ENCODE data around the gene TRAP1. TPM values are rescaled to one million over a fixed set of nuclear protein-coding genes. Genes with fewer than 3 reads are reported as not detected.

The TRAP1 gene
- total RNA-seq: 100 to 1,000 TPM in 1 of 4 donors, 10 to 100 TPM in 3; 31.8 to 231 (median 57.1) TPM

DNA sequence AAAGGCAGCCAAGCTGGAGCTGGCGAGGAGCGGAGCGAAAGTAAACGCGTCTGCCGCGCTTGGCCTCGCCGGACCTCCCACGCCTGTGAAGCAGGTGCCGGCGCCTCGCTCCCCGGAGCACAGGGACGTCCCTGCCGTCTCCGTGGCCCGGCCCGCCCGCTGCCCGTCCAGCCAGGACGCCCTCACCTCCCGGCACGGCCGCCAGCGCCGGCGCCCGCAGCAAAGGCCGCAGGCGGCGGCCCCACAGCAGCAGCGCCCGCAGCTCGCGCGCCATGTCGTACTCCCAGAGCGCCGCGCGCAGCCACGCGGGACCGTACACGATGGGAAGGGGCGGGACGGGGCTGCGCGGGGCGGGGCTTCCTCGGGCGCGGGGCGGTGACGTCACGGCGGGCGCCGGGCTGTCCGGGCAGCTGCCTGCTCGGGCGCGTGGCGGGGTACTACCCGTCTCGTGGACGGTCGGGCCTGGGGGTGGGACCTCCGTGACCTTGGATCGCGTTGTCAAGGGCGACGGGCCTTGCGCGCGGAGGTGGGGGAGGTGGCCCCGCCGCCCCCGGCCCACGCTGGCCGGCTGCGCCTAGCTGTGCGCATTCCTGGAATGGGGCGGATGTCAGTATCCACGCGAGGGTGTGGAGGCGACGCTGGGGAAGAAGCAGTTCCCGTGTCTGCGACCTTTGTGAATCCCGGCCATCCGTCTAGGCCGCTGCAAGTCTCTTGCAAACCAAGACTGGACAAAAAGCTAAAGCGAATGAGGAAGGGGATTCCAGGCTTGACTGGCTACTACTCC lies at the start of gene TRAP1:
TRAP1 (minus strand) TSS at position 290 of the 784 bp plus-strand sequence; CDS start at position 274, 16 bp downstream.
- Histone ChIP-seq H3K27me3 (no peaks in the 10 kb centered on the region), H3K4me3 (peak within 1 kb of the TSS; percentile 81 to 96 (median 84)), H3K36me3 (no peaks in the 10 kb centered on the region), H3K4me1 (peaks cover 5 to 23% (median 13%) of the 10 kb centered on the region in 4 donors), H3K27ac (peak within 1 kb of the TSS; percentile 85 to 92 (median 88)), H3K9me3 (no peaks in the 10 kb centered on the region)
- 4% methylated on average over 18 of the region's 95 CpGs; no CpG with 5 or more reads in 1 of the 2 donors for WGBS, 2 donors (ENCODE audit: low coverage in 1 of 2)
- in situ Hi-C loops (cut with MboI; ENCODE audit: low pct_ligation_motif_present in 1 of 4, low pct_unique_long_range_greater_than_20kb in 1 of 4, low sequenced_read_pairs in 3 of 4): no loop called here
- DNase-seq: peak; percentile 91
- intact Hi-C loops (cut with DNase I; ENCODE audit: low total_unique reads): no loop called here
- TF ChIP-seq POLR2AphosphoS5 (IDR thresholded peaks at IDR 0.05): peak; percentile 69 to 94 (median 93)
- peak; percentile 82 for TF ChIP-seq POLR2A (IDR thresholded peaks at IDR 0.05)
- no peak for TF ChIP-seq EP300 (IDR thresholded peaks at IDR 0.05; ENCODE audit: low read depth)

GRCh38 chr16:3766177-3766576 lies 48.9 kb upstream of the TRAP1 start:
- no peaks in the 10 kb centered on the region for H3K9me3 ChIP-seq
- intact Hi-C loops (cut with DNase I; ENCODE audit: low total_unique reads): no loop called here
- no peak overlapping the region for H3K4me3 ChIP-seq
- 94 to 100% methylated on average over 3 of the region's 3 CpGs for WGBS, 2 donors (ENCODE audit: low coverage in 1 of 2)
- TF ChIP-seq POLR2AphosphoS5 (IDR thresholded peaks at IDR 0.05): no peak
- no peak for TF ChIP-seq CTCF (IDR thresholded peaks at IDR 0.05)
- no peak for TF ChIP-seq POLR2A (IDR thresholded peaks at IDR 0.05)
- no peak for TF ChIP-seq EP300 (IDR thresholded peaks at IDR 0.05; ENCODE audit: low read depth)
- no peaks in the 10 kb centered on the region for H3K27me3 ChIP-seq
- no peak overlapping the region for H3K27ac ChIP-seq
- DNase-seq: no peak
- H3K36me3 ChIP-seq: peaks cover 0 to 85% (median 35%) of the 10 kb centered on the region in 4 donors
- H3K4me1 ChIP-seq: no peaks in the 10 kb centered on the region
- in situ Hi-C loops (cut with MboI; ENCODE audit: low pct_ligation_motif_present in 1 of 4, low pct_unique_long_range_greater_than_20kb in 1 of 4, low sequenced_read_pairs in 3 of 4): no loop called here

DNA sequence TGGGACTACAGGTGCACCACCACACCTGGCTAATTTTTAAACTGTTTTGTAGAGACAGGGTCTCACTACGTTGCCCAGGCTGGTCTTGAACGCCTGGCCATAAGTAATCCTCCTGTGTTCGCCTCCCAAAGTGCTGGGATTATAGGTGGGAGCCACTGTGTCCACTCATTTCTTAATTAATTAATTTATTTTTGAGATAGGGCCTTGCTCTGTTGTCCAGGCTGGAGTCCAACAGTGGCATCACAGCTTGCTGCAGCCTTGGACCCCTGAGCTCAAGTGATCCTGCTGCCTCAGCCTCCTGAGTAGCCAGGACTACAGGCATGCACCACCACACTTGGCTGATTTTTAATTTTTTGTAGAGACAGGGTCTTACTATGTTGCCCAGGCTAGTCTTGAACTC lies 47.1 kb upstream of the TRAP1 start:
- DNase-seq: no peak
- intact Hi-C loops (cut with DNase I; ENCODE audit: low total_unique reads) (no loop called here), in situ Hi-C loops (cut with MboI; ENCODE audit: low pct_ligation_motif_present in 1 of 4, low pct_unique_long_range_greater_than_20kb in 1 of 4, low sequenced_read_pairs in 3 of 4) (no loop called here)
- Histone ChIP-seq H3K27ac (no peak overlapping the region), H3K27me3 (no peaks in the 10 kb centered on the region), H3K4me3 (no peak overlapping the region), H3K9me3 (no peaks in the 10 kb centered on the region), H3K36me3 (peaks cover 0 to 70% (median 27%) of the 10 kb centered on the region in 4 donors), H3K4me1 (no peaks in the 10 kb centered on the region)
- no peak for TF ChIP-seq POLR2AphosphoS5 (IDR thresholded peaks at IDR 0.05)
- TF ChIP-seq CTCF (IDR thresholded peaks at IDR 0.05): no peak
- no peak for TF ChIP-seq EP300 (IDR thresholded peaks at IDR 0.05; ENCODE audit: low read depth)
- no peak for TF ChIP-seq POLR2A (IDR thresholded peaks at IDR 0.05)
- 93% methylated on average over 3 of the region's 3 CpGs; no CpG with 5 or more reads in 1 of the 2 donors for WGBS, 2 donors (ENCODE audit: low coverage in 1 of 2)

GRCh38 chr16:3762107-3762750 lies 44.9 kb upstream of the TRAP1 start:
- no peak for TF ChIP-seq EP300 (IDR thresholded peaks at IDR 0.05; ENCODE audit: low read depth)
- no peak for TF ChIP-seq CTCF (IDR thresholded peaks at IDR 0.05)
- TF ChIP-seq POLR2A (IDR thresholded peaks at IDR 0.05): no peak
- no peak for TF ChIP-seq POLR2AphosphoS5 (IDR thresholded peaks at IDR 0.05)
- WGBS, 2 donors (ENCODE audit: low coverage in 1 of 2): 90 to 96% methylated on average over 10 to 25 of the region's 25 CpGs
- DNase-seq: no peak
- Histone ChIP-seq H3K27ac (no peak overlapping the region), H3K9me3 (no peaks in the 10 kb centered on the region), H3K36me3 (peaks cover 0 to 63% (median 24%) of the 10 kb centered on the region in 4 donors), H3K4me3 (no peak overlapping the region), H3K27me3 (no peaks in the 10 kb centered on the region), H3K4me1 (no peaks in the 10 kb centered on the region)
- in situ Hi-C loops (cut with MboI; ENCODE audit: low pct_ligation_motif_present in 1 of 4, low pct_unique_long_range_greater_than_20kb in 1 of 4, low sequenced_read_pairs in 3 of 4) (no loop called here), intact Hi-C loops (cut with DNase I; ENCODE audit: low total_unique reads) (no loop called here)

All from transverse colon (tissue), 4 donors.